Ishikawa (cell line): ENCODE results near the gene TUBGCP2.

Source experiments
- CEBPB ChIP-seq: IDR thresholded peaks from 2 replicates; pipeline ENCODE4 v1.6.1; 2012
- CREB1 ChIP-seq: IDR thresholded peaks from 2 replicates; pipeline ENCODE4 v1.6.1; 2012; ENCODE audit warnings: low read depth
- EGR1 ChIP-seq: IDR thresholded peaks from 2 replicates; pipeline ENCODE4 v1.6.1; 2012
- EP300 ChIP-seq: IDR thresholded peaks from 2 replicates; pipeline ENCODE4 v1.6.1; 2012; ENCODE audit warnings: borderline replicate concordance
- FOXM1 ChIP-seq: IDR thresholded peaks from 2 replicates; pipeline ENCODE4 v1.6.1; 2012; ENCODE audit warnings: low read depth, borderline replicate concordance
- MAX ChIP-seq: IDR thresholded peaks from 2 replicates; pipeline ENCODE4 v1.6.1; 2012
- NFIC ChIP-seq: IDR thresholded peaks from 2 replicates; pipeline ENCODE4 v1.6.1; 2012
- RAD21 ChIP-seq: IDR thresholded peaks from 2 replicates; pipeline ENCODE4 v1.6.1; 2012; ENCODE audit warnings: low read depth
- TAF1 ChIP-seq: IDR thresholded peaks from 2 replicates; pipeline ENCODE4 v1.6.1; 2012; ENCODE audit warnings: low read depth, mild to moderate bottlenecking
- TCF12 ChIP-seq: IDR thresholded peaks from 2 replicates; pipeline ENCODE4 v1.6.1; 2012; ENCODE audit warnings: low read depth
- TEAD4 ChIP-seq: IDR thresholded peaks from 2 replicates; pipeline ENCODE4 v1.6.1; 2012
- USF1 ChIP-seq: IDR thresholded peaks from 2 replicates; pipeline ENCODE4 v1.6.1; 2012
- YY1 ChIP-seq: IDR thresholded peaks from 2 replicates; pipeline ENCODE4 v1.6.1; 2012; ENCODE audit warnings: low read depth
- ZBTB7A ChIP-seq: IDR thresholded peaks from 2 replicates; pipeline ENCODE4 v1.6.1; 2012; ENCODE audit warnings: low read depth
- TF ChIP-seq, protein P1 (sequence below): IDR thresholded peaks from 2 replicates; pipeline ENCODE4 v1.6.1; 2012; ENCODE audit warnings: low read depth, mild to moderate bottlenecking

TUBGCP2 gene

DNA sequence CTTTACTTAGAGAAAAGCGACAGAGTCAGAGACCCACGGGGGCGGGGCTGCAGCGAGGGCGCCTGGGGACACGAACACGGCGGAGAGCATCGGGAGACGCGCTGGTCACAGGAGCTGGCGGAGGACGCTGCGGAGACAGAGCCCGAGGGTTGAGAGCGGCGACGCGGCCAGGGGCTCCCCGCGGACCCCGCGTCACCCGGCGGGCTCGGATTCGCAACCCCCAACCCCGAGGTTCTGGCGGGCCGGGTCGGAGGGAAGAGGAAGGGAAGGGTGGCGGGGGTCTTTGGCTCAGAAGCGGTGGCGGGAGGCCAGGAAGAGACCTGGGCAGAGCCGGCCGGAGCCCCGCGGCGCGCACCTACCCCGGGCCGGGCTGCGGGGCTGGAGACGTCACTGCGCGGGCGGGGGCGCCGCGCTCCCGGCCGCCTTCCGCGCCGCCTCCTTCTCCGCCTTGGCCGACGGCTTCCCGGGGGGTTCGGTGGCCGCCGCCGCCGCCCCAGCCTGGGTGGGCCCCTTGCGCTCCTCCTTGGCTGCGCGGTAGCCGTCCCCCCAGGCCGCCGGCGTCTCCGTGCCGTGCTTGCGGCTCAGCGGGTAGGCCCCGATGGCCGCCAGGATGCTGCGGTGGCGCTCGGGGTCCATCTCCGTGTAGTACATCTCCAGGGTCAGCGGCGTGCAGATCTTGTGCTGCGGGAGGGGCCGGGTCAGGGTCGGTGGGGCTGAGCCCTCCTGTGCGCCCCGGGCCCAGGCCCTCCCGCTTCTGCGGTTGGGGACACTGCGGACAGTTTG lies 17.0 kb upstream of the TUBGCP2 start:
- TF ChIP-seq TAF1 (0 out of 2 replicates have a peak, but pooled peaks have one; percentile 15), CEBPB (no peak), YY1 (no peak; the same call in 1 of the 2 replicates), MAX (0 out of 2 replicates have a peak, but pooled peaks have one; percentile 4)

DNA sequence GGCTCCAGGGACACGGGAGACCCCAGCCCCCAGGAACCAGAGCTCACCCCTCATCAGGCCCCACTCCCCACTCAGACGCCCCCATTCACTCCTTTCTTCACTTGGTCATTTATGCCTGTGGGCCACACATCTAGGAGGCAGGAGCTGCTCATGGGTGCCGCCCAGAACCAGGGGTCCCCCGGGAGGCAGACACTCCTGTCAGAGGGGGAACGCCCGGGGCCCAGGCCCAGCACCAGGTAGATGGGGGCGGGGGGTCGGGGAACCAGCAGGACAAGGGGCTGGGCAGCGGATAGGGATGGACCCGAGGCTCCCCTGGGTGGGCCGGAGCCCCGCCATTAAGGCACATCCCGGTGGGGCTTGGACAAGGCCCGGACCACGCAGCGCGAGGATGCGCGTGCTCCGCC lies 16.2 kb upstream of the TUBGCP2 start:
- TF ChIP-seq TAF1 (no peak), ZBTB7A (peak; percentile 49; the same call in 1 of the 2 replicates)

GRCh38 chr10:133324198-133324792 lies 15.6 kb upstream of the TUBGCP2 start:
- TF ChIP-seq, protein P1, sequence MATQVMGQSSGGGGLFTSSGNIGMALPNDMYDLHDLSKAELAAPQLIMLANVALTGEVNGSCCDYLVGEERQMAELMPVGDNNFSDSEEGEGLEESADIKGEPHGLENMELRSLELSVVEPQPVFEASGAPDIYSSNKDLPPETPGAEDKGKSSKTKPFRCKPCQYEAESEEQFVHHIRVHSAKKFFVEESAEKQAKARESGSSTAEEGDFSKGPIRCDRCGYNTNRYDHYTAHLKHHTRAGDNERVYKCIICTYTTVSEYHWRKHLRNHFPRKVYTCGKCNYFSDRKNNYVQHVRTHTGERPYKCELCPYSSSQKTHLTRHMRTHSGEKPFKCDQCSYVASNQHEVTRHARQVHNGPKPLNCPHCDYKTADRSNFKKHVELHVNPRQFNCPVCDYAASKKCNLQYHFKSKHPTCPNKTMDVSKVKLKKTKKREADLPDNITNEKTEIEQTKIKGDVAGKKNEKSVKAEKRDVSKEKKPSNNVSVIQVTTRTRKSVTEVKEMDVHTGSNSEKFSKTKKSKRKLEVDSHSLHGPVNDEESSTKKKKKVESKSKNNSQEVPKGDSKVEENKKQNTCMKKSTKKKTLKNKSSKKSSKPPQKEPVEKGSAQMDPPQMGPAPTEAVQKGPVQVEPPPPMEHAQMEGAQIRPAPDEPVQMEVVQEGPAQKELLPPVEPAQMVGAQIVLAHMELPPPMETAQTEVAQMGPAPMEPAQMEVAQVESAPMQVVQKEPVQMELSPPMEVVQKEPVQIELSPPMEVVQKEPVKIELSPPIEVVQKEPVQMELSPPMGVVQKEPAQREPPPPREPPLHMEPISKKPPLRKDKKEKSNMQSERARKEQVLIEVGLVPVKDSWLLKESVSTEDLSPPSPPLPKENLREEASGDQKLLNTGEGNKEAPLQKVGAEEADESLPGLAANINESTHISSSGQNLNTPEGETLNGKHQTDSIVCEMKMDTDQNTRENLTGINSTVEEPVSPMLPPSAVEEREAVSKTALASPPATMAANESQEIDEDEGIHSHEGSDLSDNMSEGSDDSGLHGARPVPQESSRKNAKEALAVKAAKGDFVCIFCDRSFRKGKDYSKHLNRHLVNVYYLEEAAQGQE = no peak
- TF ChIP-seq EP300 (no peak), ZBTB7A (peak; percentile 84), EGR1 (no peak), FOXM1 (no peak), YY1 (peak; percentile 72), TAF1 (0 out of 2 replicates have a peak, but pooled peaks have one; percentile 29), TCF12 (no peak), NFIC (peak; percentile 91), USF1 (0 out of 2 replicates have a peak, but pooled peaks have one; percentile 21), CEBPB (no peak), RAD21 (no peak), TEAD4 (no peak), CREB1 (no peak), MAX (peak; percentile 45; the same call in 1 of the 2 replicates)

GRCh38 chr10:133318494-133319127 lies 9.9 kb upstream of the TUBGCP2 start:
- TF ChIP-seq ZBTB7A (no peak), NFIC (no peak; the same call in 1 of the 2 replicates), TCF12 (no peak; the same call in 1 of the 2 replicates), TEAD4 (no peak), RAD21 (peak; percentile 71), MAX (peak; percentile 82), CREB1 (0 out of 2 replicates have a peak, but pooled peaks have one; percentile 16), CEBPB (no peak), USF1 (peak; percentile 35; the same call in 1 of the 2 replicates), FOXM1 (no peak), TAF1 (peak; percentile 45; the same call in 1 of the 2 replicates), YY1 (peak; percentile 81; the same call in 1 of the 2 replicates), EGR1 (no peak), EP300 (no peak; the same call in 1 of the 2 replicates)

DNA sequence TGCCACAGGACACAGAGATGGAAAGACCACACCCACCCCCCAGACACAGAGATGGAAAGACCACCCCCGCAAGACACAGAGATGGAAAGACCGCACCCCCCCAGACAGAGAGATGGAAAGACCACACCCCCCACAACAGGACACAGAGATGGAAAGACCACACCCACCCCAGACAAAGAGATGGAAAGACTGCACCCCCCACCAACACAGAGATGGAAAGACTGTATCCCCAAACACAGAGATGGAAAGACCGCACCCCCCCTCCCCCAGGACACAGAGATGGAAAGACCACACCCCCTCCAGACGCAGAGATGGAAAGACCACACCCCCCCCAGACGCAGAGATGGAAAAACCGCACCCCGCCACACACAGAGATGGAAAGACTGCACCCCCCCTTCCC lies 8.1 kb upstream of the TUBGCP2 start:
- TF ChIP-seq TCF12 (no peak), TEAD4 (no peak), USF1 (no peak), ZBTB7A (no peak), EGR1 (no peak), FOXM1 (no peak), NFIC (no peak), CEBPB (no peak), CREB1 (no peak), MAX (no peak), RAD21 (no peak), YY1 (no peak), EP300 (no peak), TAF1 (no peak)
- TF ChIP-seq, protein P1 = no peak
